ENCODE results near the gene AMFR. TPM values are rescaled to one million over a fixed set of nuclear protein-coding genes. Genes with fewer than 3 reads are reported as not detected.

Gene AMFR
- total and polyA plus RNA-seq, 2 of the 8 experiments (the other 6 are each of a cell fraction or from before 2014, with no cell fraction given), result 18.6 to 21.7 TPM

- WGBS, 2 experiments (ENCODE audit: extremely low coverage in 1 of 2, insufficient coverage in 1 of 2, insufficient read length in 1 of 2, insufficient replicate concordance in 2 of 2, low coverage in 1 of 2, low lambda C conversion rate in 2 of 2, missing lambda C conversion rate in 1 of 2), result 84% methylated on average over 8 of the region's 8 CpGs; no CpG with 5 or more reads in 1 of the 2 experiments
- Histone ChIP-seq H2AFZ (ENCODE audit: low read length) (no peak overlapping the region), H3K14ac (ENCODE audit: insufficient read length) (no peak overlapping the region), H2BK120ac (replicated peaks; ENCODE audit: low read depth, low read length) (no peak overlapping the region), H2BK12ac (ENCODE audit: low read depth, low read length) (no peak overlapping the region), H3K9me3 (ENCODE audit: insufficient read depth in 2 of 2, low read depth in 1 of 2, low read length in 1 of 2) (no peaks in the 10 kb centered on the region), H4K20me1 (replicated peaks in 1 of 2; ENCODE audit: control insufficient read depth in 1 of 2, insufficient read depth in 2 of 2, low read length in 2 of 2) (peaks cover 0 to 4% of the 10 kb centered on the region in 2 experiments), H3K27me3 (replicated peaks in 1 of 4; ENCODE audit: control insufficient read depth in 3 of 4, extremely low read depth in 1 of 4, insufficient read depth in 3 of 4, low read length in 3 of 4) (peaks cover 0 to 5% (median 0%) of the 10 kb centered on the region in 4 experiments; a peak in 2 of 7 replicates), H3K18ac (ENCODE audit: extremely low read depth, low read length) (no peak overlapping the region), H3K36me3 (ENCODE audit: control insufficient read depth in 2 of 4, insufficient read depth in 4 of 4, low read length in 3 of 4) (no peaks in the 10 kb centered on the region), H3K4me2 (ENCODE audit: insufficient read depth in 1 of 2, low read depth in 2 of 2, low read length in 2 of 2) (no peak overlapping the region), H3K23ac (ENCODE audit: insufficient read length) (no peak overlapping the region), H4K8ac (ENCODE audit: extremely low read depth, insufficient read depth, low read length) (no peak overlapping the region), H2BK20ac (ENCODE audit: low read length) (no peak overlapping the region), H2AK5ac (ENCODE audit: low read depth, low read length) (no peak overlapping the region), H3K4me3 (ENCODE audit: extremely low read depth in 1 of 4, insufficient read depth in 2 of 4, low read depth in 3 of 4, low read length in 4 of 4) (no peak overlapping the region), H3K4ac (replicated peaks; ENCODE audit: insufficient read length, low read depth, low read length) (no peak overlapping the region), H4K91ac (replicated peaks; ENCODE audit: insufficient read length, low read length) (no peak overlapping the region), H4K5ac (ENCODE audit: insufficient read length, low read depth, low read length) (no peak overlapping the region), H3K9ac (replicated peaks in 1 of 4; ENCODE audit: extremely low read depth in 1 of 4, low read depth in 3 of 4, low read length in 3 of 4) (no peak overlapping the region), H3K23me2 (ENCODE audit: low read depth, low read length) (no peaks in the 10 kb centered on the region), H3K4me1 (replicated peaks in 1 of 4; ENCODE audit: control insufficient read depth in 3 of 4, insufficient read depth in 4 of 4, low read length in 3 of 4) (peaks cover 0 to 4% (median 3%) of the 10 kb centered on the region in 4 experiments; a peak in 2 of 7 replicates), H2BK5ac (ENCODE audit: low read depth, low read length) (no peak overlapping the region), H3K79me2 (ENCODE audit: control insufficient read depth in 1 of 2, insufficient read depth in 2 of 2, low read length in 2 of 2) (no peaks in the 10 kb centered on the region), H3K79me1 (ENCODE audit: low read depth, low read length) (no peaks in the 10 kb centered on the region), H2BK15ac (ENCODE audit: low read length) (no peak overlapping the region), H3K56ac (replicated peaks; ENCODE audit: insufficient read length, low read depth, low read length) (no peak overlapping the region), H3K27ac (ENCODE audit: low read depth, low read length) (no peak overlapping the region)
- FAIRE-seq (no peak), DNase-seq (ENCODE audit: low read depth in 1 of 2, low spot score in 2 of 2) (no peak)
- POLR2A ChIA-PET (ENCODE audit: partially characterized antibody), result interaction anchor here (2.5 kb wide), 1 partner anchor 39 kb away, joined by 6 read pairs; no protein-coding TSS in a partner anchor
- CTCF ChIA-PET (ENCODE audit: partially characterized antibody), result interaction anchor here (1.3 to 6.2 kb wide), 10 partner anchors 9 to 375 kb away, joined by 4 to 61 read pairs (median 18); no protein-coding TSS in a partner anchor
- TF ChIP-seq POU5F1 (IDR thresholded peaks at IDR 0.05; ENCODE audit: low read depth, low read length) (no peak), MAX (IDR thresholded peaks at IDR 0.05) (no peak), SP1 (IDR thresholded peaks at IDR 0.05; ENCODE audit: low read depth, low read length) (no peak), CHD2 (IDR thresholded peaks at IDR 0.05; ENCODE audit: low read length) (no peak)
Observed at GRCh38 chr16:56320056-56320455, 105.3 kb downstream of the AMFR start.
